ENCODE data around the gene TBPL1.

Gene TBPL1

GRCh38 chr6:134005800-134006199, 52.8 kb downstream of the TBPL1 start:
- Histone ChIP-seq H3K4me1 (ENCODE audit: insufficient read depth, low read length, poor library complexity, severe bottlenecking) (peaks cover 21% of the 10 kb centered on the region), H3K79me2 (ENCODE audit: insufficient read depth, low read length) (no peaks in the 10 kb centered on the region), H3F3A (ENCODE audit: low read depth) (no peaks in the 10 kb centered on the region), H3K27me3 (ENCODE audit: insufficient read depth, low read length, poor library complexity, severe bottlenecking) (no peaks in the 10 kb centered on the region), H2AFZ (ENCODE audit: low read length) (no peak overlapping the region), H3K36me3 (ENCODE audit: insufficient read depth, low read length) (no peaks in the 10 kb centered on the region), H4K20me1 (ENCODE audit: insufficient read depth, low read length, poor library complexity, severe bottlenecking) (no peaks in the 10 kb centered on the region), H3K9ac (ENCODE audit: low read depth, low read length, poor library complexity, severe bottlenecking) (no peak overlapping the region), H3K9me3 (ENCODE audit: insufficient read depth, low read depth, low read length) (no peaks in the 10 kb centered on the region), H3K4me3 (ENCODE audit: low read length, poor library complexity, severe bottlenecking) (no peak overlapping the region), H3K9me2 (replicated peaks; ENCODE audit: low read depth, low read length) (no peaks in the 10 kb centered on the region), H3K4me2 (ENCODE audit: low read depth, low read length, poor library complexity, severe bottlenecking) (no peak overlapping the region)
- TF ChIP-seq CTCF (conservative IDR thresholded peaks at IDR 0.05; ENCODE audit: low read length) (no peak), EZH2phosphoT487 (IDR thresholded peaks at IDR 0.05; ENCODE audit: borderline replicate concordance) (no peak)

GRCh38 chr6:134007077-134007476, 54.1 kb downstream of the TBPL1 start:
- H3K27me3 ChIP-seq (ENCODE audit: insufficient read depth, low read length, poor library complexity, severe bottlenecking), result no peaks in the 10 kb centered on the region

GRCh38 chr6:134009876-134010275, 56.9 kb downstream of the TBPL1 start:
- Histone ChIP-seq H3K4me1 (ENCODE audit: insufficient read depth, low read length, poor library complexity, severe bottlenecking) (no peaks in the 10 kb centered on the region), H3K36me3 (ENCODE audit: insufficient read depth, low read length) (no peaks in the 10 kb centered on the region), H2AFZ (ENCODE audit: low read length) (no peak overlapping the region), H3K79me2 (ENCODE audit: insufficient read depth, low read length) (no peaks in the 10 kb centered on the region), H4K20me1 (ENCODE audit: insufficient read depth, low read length, poor library complexity, severe bottlenecking) (no peaks in the 10 kb centered on the region), H3K27me3 (ENCODE audit: insufficient read depth, low read length, poor library complexity, severe bottlenecking) (no peaks in the 10 kb centered on the region), H3K4me3 (ENCODE audit: low read length, poor library complexity, severe bottlenecking) (no peak overlapping the region), H3K9me3 (ENCODE audit: insufficient read depth, low read depth, low read length) (no peaks in the 10 kb centered on the region), H3F3A (ENCODE audit: low read depth) (no peaks in the 10 kb centered on the region), H3K9ac (ENCODE audit: low read depth, low read length, poor library complexity, severe bottlenecking) (no peak overlapping the region), H3K4me2 (ENCODE audit: low read depth, low read length, poor library complexity, severe bottlenecking) (no peak overlapping the region), H3K9me2 (replicated peaks; ENCODE audit: low read depth, low read length) (no peaks in the 10 kb centered on the region)
- TF ChIP-seq EZH2phosphoT487 (IDR thresholded peaks at IDR 0.05; ENCODE audit: borderline replicate concordance) (no peak), CTCF (conservative IDR thresholded peaks at IDR 0.05; ENCODE audit: low read length) (no peak)

More at GRCh38 chr6:134007077-134007476, 54.1 kb downstream of the TBPL1 start:
- Histone ChIP-seq H3F3A (ENCODE audit: low read depth) (no peaks in the 10 kb centered on the region), H2AFZ (ENCODE audit: low read length) (no peak overlapping the region), H3K9me2 (replicated peaks; ENCODE audit: low read depth, low read length) (no peaks in the 10 kb centered on the region), H3K36me3 (ENCODE audit: insufficient read depth, low read length) (no peaks in the 10 kb centered on the region), H3K79me2 (ENCODE audit: insufficient read depth, low read length) (no peaks in the 10 kb centered on the region), H3K9ac (ENCODE audit: low read depth, low read length, poor library complexity, severe bottlenecking) (no peak overlapping the region), H3K4me1 (ENCODE audit: insufficient read depth, low read length, poor library complexity, severe bottlenecking) (peaks cover 21% of the 10 kb centered on the region), H3K4me3 (ENCODE audit: low read length, poor library complexity, severe bottlenecking) (no peak overlapping the region), H3K9me3 (ENCODE audit: insufficient read depth, low read depth, low read length) (no peaks in the 10 kb centered on the region), H4K20me1 (ENCODE audit: insufficient read depth, low read length, poor library complexity, severe bottlenecking) (no peaks in the 10 kb centered on the region), H3K4me2 (ENCODE audit: low read depth, low read length, poor library complexity, severe bottlenecking) (no peak overlapping the region)
- TF ChIP-seq EZH2phosphoT487 (IDR thresholded peaks at IDR 0.05; ENCODE audit: borderline replicate concordance), result no peak
- TF ChIP-seq CTCF (conservative IDR thresholded peaks at IDR 0.05; ENCODE audit: low read length), result no peak

Data from Loucy (cell line).